Prostate gland (tissue), 2 donors: ENCODE measurements around the gene MPV17. TPM values are rescaled to one million over a fixed set of nuclear protein-coding genes. Genes with fewer than 3 reads are reported as not detected.

Experiments used
- DNase-seq: peaks from one replicate; pipeline ENCODE4 v3.0.0-alpha.2; 2019; ENCODE audit warnings: low spot score
- H3K27ac ChIP-seq, 2 donors: fragments of 200-600 bp; sonication (generic); 2 replicates each; pipeline ENCODE4 v1.5.1; 2017 to 2019
- H3K27me3 ChIP-seq: fragments of 200-600 bp; sonication (generic); replicated peaks from 2 replicates; pipeline ENCODE4 v1.5.1; 2019; ENCODE audit not compliant: insufficient read depth
- H3K36me3 ChIP-seq, 2 donors: fragments of 200-600 bp; sonication (generic); 1 replicate in 1 of 2; 2 replicates in 1 of 2; pipeline versions ENCODE4 v1.5.1 to v1.8.1; 2017 to 2019
- H3K4me1 ChIP-seq: fragments of 200-600 bp; sonication (generic); replicated peaks from 2 replicates; pipeline ENCODE4 v1.5.1; 2019
- H3K4me3 ChIP-seq, 2 donors: fragments of 200-600 bp; sonication (generic); 2 replicates each; pipeline ENCODE4 v1.5.1; 2017 to 2019
- H3K9me3 ChIP-seq: fragments of 200-600 bp; sonication (generic); 2 replicates; pipeline ENCODE4 v1.5.1; 2017
- CTCF ChIP-seq, 4 experiments: fragments of 200-600 bp in 2 of 4; fragments of 450-650 bp in 2 of 4; sonication (generic) in 2 of 4; IDR thresholded peaks; 1 replicate in 3 of 4; 2 replicates in 1 of 4; pipeline ENCODE4 v1.5.1; 2016 to 2019; ENCODE audit warnings: antibody characterized with exemption in 4 of 4, mild to moderate bottlenecking in 2 of 4, moderate library complexity in 2 of 4
- POLR2A ChIP-seq: fragments of 450-650 bp; IDR thresholded peaks from one replicate; pipeline ENCODE4 v1.6.1; 2016; ENCODE audit warnings: antibody characterized with exemption, mild to moderate bottlenecking
- POLR2AphosphoS5 ChIP-seq: sonication (generic); formaldehyde crosslinking; IDR thresholded peaks from one replicate; pipeline ENCODE4 v1.6.1; 2017; ENCODE audit warnings: antibody characterized with exemption
- WGBS: methylation state at CpG from one replicate; pipeline ENCODE4 v1.1.5; 2018; 5-methylcytosine and 5-hydroxymethylcytosine counted together
- intact Hi-C: fragments of 100-400 bp; cut with DNase I; formaldehyde crosslinking; loops from one replicate; pipeline ENCODE4 v1.14.2; 2022
- total RNA-seq, 2 donors: library from RNA; depleted of rRNA; stranded (reverse); fragments of >200 nt; gene quantifications; one replicate each; pipeline ENCODE4 v1.1.0, GENCODE V29; 2016

Gene MPV17
- total RNA-seq, 2 donors from 2014 or later, result 82.5 to 90.3 TPM

GRCh38 chr2:27298391-27299080 is 24.4 kb downstream of the MPV17 start:
- Histone ChIP-seq H3K4me1 (no peaks in the 10 kb centered on the region), H3K36me3 (no peaks in the 10 kb centered on the region), H3K27me3 (no peaks in the 10 kb centered on the region), H3K9me3 (no peaks in the 10 kb centered on the region), H3K27ac (no peak overlapping the region), H3K4me3 (no peak overlapping the region)
- intact Hi-C loops, result no loop called here
- WGBS, result 60% methylated on average over 18 of the region's 18 CpGs
- no peak for DNase-seq
- TF ChIP-seq POLR2AphosphoS5 (no peak), POLR2A (no peak), CTCF (IDR thresholded peaks at IDR 0.05) (no peak)

GRCh38 chr2:27297195-27297594 is 25.7 kb downstream of the MPV17 start:
- no peak overlapping the region for H3K27ac ChIP-seq
- no peaks in the 10 kb centered on the region for H3K27me3 ChIP-seq
- no peak for DNase-seq
- no peaks in the 10 kb centered on the region for H3K4me1 ChIP-seq
- H3K36me3 ChIP-seq, result no peaks in the 10 kb centered on the region
- TF ChIP-seq CTCF (IDR thresholded peaks at IDR 0.05) (no peak), POLR2AphosphoS5 (no peak), POLR2A (no peak)
- WGBS, result 92% methylated on average over 3 of the region's 3 CpGs
- intact Hi-C loops, result no loop called here
- no peaks in the 10 kb centered on the region for H3K9me3 ChIP-seq
- no peak overlapping the region for H3K4me3 ChIP-seq

GRCh38 chr2:27296481-27296880 is 26.4 kb downstream of the MPV17 start:
- Histone ChIP-seq H3K9me3 (no peaks in the 10 kb centered on the region), H3K27me3 (no peaks in the 10 kb centered on the region), H3K36me3 (no peaks in the 10 kb centered on the region), H3K4me1 (no peaks in the 10 kb centered on the region), H3K4me3 (no peak overlapping the region), H3K27ac (no peak overlapping the region)
- WGBS, result 65% methylated on average over 4 of the region's 4 CpGs
- intact Hi-C loops, result no loop called here
- TF ChIP-seq POLR2AphosphoS5 (no peak), CTCF (IDR thresholded peaks at IDR 0.05) (no peak), POLR2A (no peak)
- no peak for DNase-seq

GRCh38 chr2:27294928-27295327 is 28.0 kb downstream of the MPV17 start:
- H3K4me3 ChIP-seq, result no peak overlapping the region
- no peaks in the 10 kb centered on the region for H3K4me1 ChIP-seq
- no peak overlapping the region for H3K27ac ChIP-seq
- DNase-seq, result no peak
- H3K36me3 ChIP-seq, result no peaks in the 10 kb centered on the region
- 92% methylated on average over 8 of the region's 8 CpGs for WGBS
- no peaks in the 10 kb centered on the region for H3K27me3 ChIP-seq
- H3K9me3 ChIP-seq, result no peaks in the 10 kb centered on the region
- intact Hi-C loops, result no loop called here
- no peak for TF ChIP-seq POLR2A
- no peak for TF ChIP-seq CTCF (IDR thresholded peaks at IDR 0.05)
- no peak for TF ChIP-seq POLR2AphosphoS5

GRCh38 chr2:27291865-27292264 is 31.0 kb downstream of the MPV17 start:
- 55% methylated on average over 6 of the region's 6 CpGs for WGBS
- no peak overlapping the region for H3K27ac ChIP-seq
- H3K27me3 ChIP-seq, result no peaks in the 10 kb centered on the region
- DNase-seq, result no peak
- H3K9me3 ChIP-seq, result no peaks in the 10 kb centered on the region
- TF ChIP-seq CTCF (IDR thresholded peaks at IDR 0.05) (no peak), POLR2A (no peak), POLR2AphosphoS5 (no peak)
- H3K4me1 ChIP-seq, result no peaks in the 10 kb centered on the region
- no peak overlapping the region for H3K4me3 ChIP-seq
- no peaks in the 10 kb centered on the region for H3K36me3 ChIP-seq
- intact Hi-C loops, result no loop called here
